D721Med (cell line): ENCODE data around the gene MVD.

ENCODE experiments used
- DNase-seq: peaks from one replicate; pipeline ENCODE4 v3.0.0; 2011; ENCODE audit warnings: low spot score; ENCODE audit not compliant: insufficient read length
- FAIRE-seq: peaks from 2 replicates; lab custom pipeline; 2011; peaks lifted over from hg19 to GRCh38; lab: Jason Lieb, UNC
- TF ChIP-seq, protein P1 (sequence below): IDR thresholded peaks from 2 replicates; pipeline ENCODE4 v1.5.1; 2012; ENCODE audit warnings: mild to moderate bottlenecking, control low read depth; ENCODE audit not compliant: insufficient read depth; ENCODE audit errors: missing control alignments

The MVD gene

DNA sequence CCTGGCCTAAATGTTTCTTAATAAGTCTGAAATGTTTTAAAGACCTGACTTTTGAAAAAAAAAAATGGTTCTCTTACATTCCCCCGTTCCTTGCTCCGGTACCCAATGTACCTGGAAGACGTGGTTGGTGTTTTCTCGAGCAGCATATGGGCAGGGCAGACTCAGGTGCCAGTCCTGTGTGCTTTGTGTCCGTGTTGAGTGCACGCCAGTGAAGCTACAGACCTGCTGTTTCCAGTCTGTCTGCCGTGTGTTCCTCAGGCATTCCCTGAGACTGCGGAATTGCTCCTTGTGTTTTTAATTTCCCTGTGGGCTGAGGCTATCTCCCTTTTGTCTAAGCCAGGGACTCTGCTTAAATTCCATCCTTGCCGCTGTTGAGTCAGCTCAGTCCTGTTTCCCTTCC is 36.2 kb downstream of the MVD start:
- DNase-seq (no peak), FAIRE-seq (no peak)
- TF ChIP-seq, protein P1, sequence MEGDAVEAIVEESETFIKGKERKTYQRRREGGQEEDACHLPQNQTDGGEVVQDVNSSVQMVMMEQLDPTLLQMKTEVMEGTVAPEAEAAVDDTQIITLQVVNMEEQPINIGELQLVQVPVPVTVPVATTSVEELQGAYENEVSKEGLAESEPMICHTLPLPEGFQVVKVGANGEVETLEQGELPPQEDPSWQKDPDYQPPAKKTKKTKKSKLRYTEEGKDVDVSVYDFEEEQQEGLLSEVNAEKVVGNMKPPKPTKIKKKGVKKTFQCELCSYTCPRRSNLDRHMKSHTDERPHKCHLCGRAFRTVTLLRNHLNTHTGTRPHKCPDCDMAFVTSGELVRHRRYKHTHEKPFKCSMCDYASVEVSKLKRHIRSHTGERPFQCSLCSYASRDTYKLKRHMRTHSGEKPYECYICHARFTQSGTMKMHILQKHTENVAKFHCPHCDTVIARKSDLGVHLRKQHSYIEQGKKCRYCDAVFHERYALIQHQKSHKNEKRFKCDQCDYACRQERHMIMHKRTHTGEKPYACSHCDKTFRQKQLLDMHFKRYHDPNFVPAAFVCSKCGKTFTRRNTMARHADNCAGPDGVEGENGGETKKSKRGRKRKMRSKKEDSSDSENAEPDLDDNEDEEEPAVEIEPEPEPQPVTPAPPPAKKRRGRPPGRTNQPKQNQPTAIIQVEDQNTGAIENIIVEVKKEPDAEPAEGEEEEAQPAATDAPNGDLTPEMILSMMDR, result no peak

DNA sequence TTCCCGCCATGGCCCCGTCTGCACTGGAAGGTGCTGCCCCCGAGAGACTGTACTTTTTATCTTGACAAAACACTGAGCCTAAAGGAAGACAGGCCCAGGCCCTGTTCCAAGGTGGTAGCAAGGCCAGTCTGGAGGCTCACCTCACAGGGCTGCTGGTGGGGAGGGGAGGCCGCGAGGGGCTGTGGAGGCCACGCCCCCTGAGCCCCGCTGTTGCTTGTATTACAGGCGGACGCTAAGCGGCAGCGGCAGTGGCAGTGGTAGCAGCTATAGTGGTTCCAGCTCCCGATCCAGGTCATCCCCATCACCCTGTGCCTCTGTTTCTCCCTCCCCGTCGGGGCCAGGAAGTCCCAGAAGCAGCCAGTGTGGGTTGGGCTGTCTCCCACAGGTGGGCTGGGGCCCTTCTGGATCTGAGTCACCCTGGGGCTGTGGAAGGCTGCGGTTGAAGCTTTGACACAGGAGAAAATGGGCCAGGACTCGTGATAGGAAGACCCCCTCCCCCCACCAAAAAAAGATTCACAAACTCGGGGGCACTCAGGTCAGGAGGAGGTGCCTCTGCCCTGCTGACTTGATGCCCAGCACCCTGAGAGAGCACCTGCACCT is 37.8 kb downstream of the MVD start:
- FAIRE-seq, result no peak
- TF ChIP-seq, protein P1, result no peak
- no peak for DNase-seq

DNA sequence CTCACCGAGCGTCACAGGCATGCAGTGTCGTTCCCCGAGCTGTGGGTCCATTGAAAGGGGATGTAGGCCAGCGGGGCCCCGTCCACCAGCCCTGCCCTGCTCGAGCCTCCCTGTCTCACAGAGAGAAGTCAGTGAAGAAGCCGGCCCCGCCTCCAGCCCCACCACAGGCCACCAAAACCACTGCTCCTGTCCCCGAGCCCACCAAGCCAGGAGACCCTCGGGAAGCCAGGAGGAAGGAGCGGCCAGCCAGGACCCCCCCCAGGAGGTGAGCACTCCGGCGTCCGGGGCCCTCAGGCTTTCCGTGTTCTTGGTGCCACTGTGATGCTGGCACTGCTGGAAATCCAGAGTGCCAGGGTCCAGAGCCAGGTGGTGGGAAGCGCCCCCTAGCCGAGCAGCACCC is 38.4 kb downstream of the MVD start:
- no peak for DNase-seq
- TF ChIP-seq, protein P1, result no peak
- FAIRE-seq, result no peak

DNA sequence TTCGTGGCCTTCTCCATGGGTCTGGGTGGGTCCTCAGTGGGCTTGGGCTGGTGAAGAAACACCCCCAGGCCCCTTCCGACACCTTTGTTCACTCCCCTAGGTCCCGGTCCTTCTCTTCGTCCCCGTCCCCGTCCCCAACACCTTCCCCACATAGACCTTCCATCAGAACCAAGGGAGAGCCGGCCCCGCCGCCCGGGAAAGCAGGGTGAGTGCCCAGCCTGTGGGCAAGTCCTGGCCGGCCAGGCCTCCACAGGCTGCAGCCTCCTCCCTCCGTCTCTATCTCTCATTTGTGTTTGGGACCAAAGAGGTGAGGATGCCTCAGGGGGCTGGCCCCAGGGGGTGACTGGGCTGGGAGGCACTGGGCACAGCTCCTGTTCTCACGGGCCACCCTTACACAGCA is 39.0 kb downstream of the MVD start:
- TF ChIP-seq, protein P1, result no peak
- FAIRE-seq (no peak), DNase-seq (no peak)

DNA sequence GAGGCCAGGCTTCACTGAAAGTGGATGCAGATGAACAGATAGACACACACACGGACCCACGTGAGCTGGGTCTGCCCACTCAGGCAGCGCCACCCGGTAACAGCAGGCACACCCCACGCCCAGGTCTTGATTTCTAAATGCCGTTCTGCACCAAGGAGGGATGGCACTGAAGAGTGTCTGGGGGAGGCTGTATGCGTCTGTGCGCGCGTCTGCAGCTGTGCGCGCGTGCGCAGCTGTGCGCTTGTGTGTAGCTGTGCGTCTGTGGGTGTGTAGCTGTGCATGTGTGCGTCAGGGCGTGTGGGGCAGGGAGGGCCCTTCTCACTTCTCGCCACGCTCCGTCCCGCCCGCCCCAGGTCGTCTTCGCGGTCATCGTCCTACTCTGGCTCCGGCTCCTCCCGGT is 40.0 kb downstream of the MVD start:
- TF ChIP-seq, protein P1, result no peak
- FAIRE-seq, result no peak
- no peak for DNase-seq

DNA sequence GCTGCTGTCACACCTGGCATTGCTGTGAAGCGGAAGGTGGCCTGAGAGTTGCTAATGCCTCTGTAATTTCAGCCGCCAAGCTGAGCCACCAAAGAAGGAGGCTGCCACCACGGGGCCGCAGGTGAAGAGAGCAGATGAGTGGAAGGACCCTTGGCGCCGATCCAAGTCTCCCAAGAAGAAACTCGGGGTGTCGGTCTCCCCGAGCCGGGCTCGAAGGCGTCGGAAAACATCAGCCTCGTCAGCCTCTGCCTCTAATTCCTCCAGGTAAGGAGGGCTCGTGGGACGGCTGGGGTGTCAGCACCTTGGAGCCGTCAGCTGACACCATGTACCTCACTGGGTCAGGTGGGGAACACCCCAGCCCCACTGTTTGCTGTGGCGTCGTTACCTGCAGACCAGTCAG is 40.8 kb downstream of the MVD start:
- no peak for DNase-seq
- TF ChIP-seq, protein P1, result no peak
- FAIRE-seq, result no peak
